Neural cell (in vitro differentiated cells): ENCODE results near the gene GNPTAB. TPM values are rescaled to one million over a fixed set of nuclear protein-coding genes. Genes with fewer than 3 reads are reported as not detected.

Source experiments
- H2AFZ ChIP-seq: fragments of 200-600, 300-800 bp; sonication (generic), shearing (Covaris generic); 2 replicates; pipeline ENCODE4 v1.6.0; 2014; ENCODE audit warnings: low read depth, mild to moderate bottlenecking, antibody characterized with exemption, low read length, moderate library complexity
- H3F3A ChIP-seq: fragments of 200-600 bp; shearing (Covaris generic); 2 replicates; pipeline ENCODE4 v1.6.1; 2016; ENCODE audit warnings: mild to moderate bottlenecking, moderate library complexity, mixed read lengths, antibody characterized with exemption, low read length; ENCODE audit not compliant: insufficient read depth, poor library complexity, severe bottlenecking
- H3K27ac ChIP-seq: fragments of 200-600, 300-800 bp; sonication (generic), shearing (Covaris generic); 2 replicates; pipeline ENCODE4 v1.5.1; 2014; ENCODE audit warnings: mild to moderate bottlenecking, low read length, moderate library complexity
- H3K27me3 ChIP-seq: fragments of 300-800, 200-600 bp; sonication (generic), shearing (Covaris generic); 2 replicates; pipeline ENCODE4 v1.6.0; 2014; ENCODE audit warnings: mild to moderate bottlenecking, low read depth, low read length, moderate library complexity; ENCODE audit not compliant: insufficient read depth
- H3K36me3 ChIP-seq: fragments of 300-800, 200-600 bp; sonication (generic), shearing (Covaris generic); 2 replicates; pipeline ENCODE4 v1.5.1; 2014; ENCODE audit warnings: mild to moderate bottlenecking, antibody characterized with exemption, low read length, moderate library complexity; ENCODE audit not compliant: insufficient read depth
- H3K4me2 ChIP-seq: fragments of 300-800, 200-600 bp; sonication (generic), shearing (Covaris generic); 2 replicates; pipeline ENCODE4 v1.6.0; 2014; ENCODE audit warnings: mild to moderate bottlenecking, low read length
- H3K4me3 ChIP-seq: fragments of 300-800, 200-600 bp; sonication (generic), shearing (Covaris generic); 2 replicates; pipeline ENCODE4 v1.5.1; 2014; ENCODE audit warnings: mild to moderate bottlenecking, low read length, moderate library complexity
- H3K79me2 ChIP-seq: fragments of 200-600 bp; shearing (Covaris generic); replicated peaks from 2 replicates; pipeline ENCODE4 v1.6.0; 2014; ENCODE audit warnings: mild to moderate bottlenecking, low read length, moderate library complexity; ENCODE audit not compliant: insufficient read depth
- H3K9ac ChIP-seq: fragments of 300-800, 200-600 bp; sonication (generic), shearing (Covaris generic); 2 replicates; pipeline ENCODE4 v1.6.1; 2016; ENCODE audit warnings: mild to moderate bottlenecking, low read length, mixed read lengths
- H3K9me2 ChIP-seq: fragments of 200-600 bp; shearing (Covaris generic); 2 replicates; pipeline ENCODE4 v1.6.1; 2016; ENCODE audit warnings: mild to moderate bottlenecking, low read length, mixed read lengths; ENCODE audit not compliant: insufficient read depth
- H3K9me3 ChIP-seq: fragments of 200-600, 300-800 bp; sonication (generic), shearing (Covaris generic); 2 replicates; pipeline ENCODE4 v1.6.1; 2016; ENCODE audit warnings: mild to moderate bottlenecking, mixed run types, low read length, moderate library complexity, mixed read lengths
- H4K20me1 ChIP-seq: fragments of 200-600 bp; shearing (Covaris generic); 2 replicates; pipeline ENCODE4 v1.6.1; 2016; ENCODE audit warnings: mild to moderate bottlenecking, mixed run types; ENCODE audit not compliant: insufficient read depth
- CTCF ChIP-seq: fragments of 450-650 bp; IDR thresholded peaks from 2 replicates; pipeline ENCODE4 v1.5.1; 2014; ENCODE audit warnings: antibody characterized with exemption, mild to moderate bottlenecking, moderate library complexity; ENCODE audit not compliant: poor library complexity, severe bottlenecking
- EP300 ChIP-seq: fragments of 450-650 bp; conservative IDR thresholded peaks from 2 replicates; pipeline ENCODE4 v1.6.1; 2014; ENCODE audit warnings: antibody characterized with exemption, mild to moderate bottlenecking, moderate library complexity; ENCODE audit not compliant: poor library complexity, severe bottlenecking
- EZH2 ChIP-seq: fragments of 200-600, 300-800 bp; shearing (Covaris generic), sonication (generic); IDR thresholded peaks from 2 replicates; pipeline ENCODE4 v1.6.1; 2014; ENCODE audit warnings: antibody characterized with exemption, low read length, borderline replicate concordance, mild to moderate bottlenecking; ENCODE audit not compliant: insufficient read depth, poor library complexity, severe bottlenecking
- MXI1 ChIP-seq: fragments of 450-650 bp; conservative IDR thresholded peaks from 2 replicates; pipeline ENCODE4 v1.6.1; 2014; ENCODE audit warnings: antibody characterized with exemption, mild to moderate bottlenecking; ENCODE audit not compliant: poor library complexity, severe bottlenecking
- POLR2AphosphoS5 ChIP-seq: IDR thresholded peaks from 2 replicates; pipeline ENCODE4 v1.6.1; 2012
- RAD21 ChIP-seq: fragments of 450-650 bp; conservative IDR thresholded peaks from 2 replicates; pipeline ENCODE4 v1.6.1; 2014; ENCODE audit warnings: antibody characterized with exemption, mild to moderate bottlenecking, moderate library complexity
- REST ChIP-seq: IDR thresholded peaks from 2 replicates; pipeline ENCODE4 v1.6.1; 2012; ENCODE audit warnings: borderline replicate concordance
- SMC3 ChIP-seq: fragments of 450-650 bp; conservative IDR thresholded peaks from 2 replicates; pipeline ENCODE4 v1.6.1; 2014; ENCODE audit warnings: antibody characterized with exemption, mild to moderate bottlenecking, moderate library complexity; ENCODE audit not compliant: poor library complexity
- TAF1 ChIP-seq: IDR thresholded peaks from 2 replicates; pipeline ENCODE4 v1.6.1; 2012; ENCODE audit warnings: low read depth
- polyA plus RNA-seq: library from polyadenylated mRNA; depleted of rRNA; stranded (reverse); fragments of >200 nt; gene quantifications from 2 replicates; pipeline ENCODE4 v1.2.3, GENCODE V29; 2014

The GNPTAB gene
- polyA plus RNA-seq, 1 donor from 2014 or later: 80.0 TPM

- Histone ChIP-seq H3K79me2 (peaks cover 12% of the 10 kb centered on the region), H3K4me2 (no peak overlapping the region)
Observed at GRCh38 chr12:101824831-101825230, 5.9 kb downstream of the GNPTAB start.

GRCh38 chr12:101823891-101824290 lies 6.9 kb downstream of the GNPTAB start:
- H2AFZ ChIP-seq: no peak overlapping the region
- H3K4me3 ChIP-seq: no peak overlapping the region
- no peaks in the 10 kb centered on the region for H3K9me3 ChIP-seq
- no peak for TF ChIP-seq REST
- no peak for TF ChIP-seq EP300
- TF ChIP-seq RAD21: no peak
- no peak for TF ChIP-seq CTCF
- TF ChIP-seq TAF1: no peak
- H3K9me2 ChIP-seq: no peaks in the 10 kb centered on the region
- no peaks in the 10 kb centered on the region for H3K36me3 ChIP-seq
- H3K9ac ChIP-seq: no peak overlapping the region
- H3K79me2 ChIP-seq: peaks cover 9% of the 10 kb centered on the region
- no peak overlapping the region for H3K4me2 ChIP-seq
- H4K20me1 ChIP-seq: no peaks in the 10 kb centered on the region
- no peaks in the 10 kb centered on the region for H3F3A ChIP-seq
- H3K27me3 ChIP-seq: no peaks in the 10 kb centered on the region
- no peak overlapping the region for H3K27ac ChIP-seq

More at GRCh38 chr12:101824831-101825230, 5.9 kb downstream of the GNPTAB start:
- Histone ChIP-seq H3F3A (no peaks in the 10 kb centered on the region), H3K9me2 (no peaks in the 10 kb centered on the region), H3K27me3 (no peaks in the 10 kb centered on the region), H3K9me3 (no peaks in the 10 kb centered on the region), H3K27ac (no peak overlapping the region), H3K9ac (no peak overlapping the region), H4K20me1 (no peaks in the 10 kb centered on the region), H2AFZ (no peak overlapping the region), H3K36me3 (no peaks in the 10 kb centered on the region), H3K4me3 (no peak overlapping the region)
- no peak for TF ChIP-seq SMC3
- no peak for TF ChIP-seq REST
- no peak for TF ChIP-seq MXI1
- no peak for TF ChIP-seq CTCF
- no peak for TF ChIP-seq POLR2AphosphoS5
- no peak for TF ChIP-seq EP300
- no peak for TF ChIP-seq RAD21
- TF ChIP-seq EZH2: no peak
- no peak for TF ChIP-seq TAF1
